Measurements from ENCODE around the gene DNAH17.

DNA sequence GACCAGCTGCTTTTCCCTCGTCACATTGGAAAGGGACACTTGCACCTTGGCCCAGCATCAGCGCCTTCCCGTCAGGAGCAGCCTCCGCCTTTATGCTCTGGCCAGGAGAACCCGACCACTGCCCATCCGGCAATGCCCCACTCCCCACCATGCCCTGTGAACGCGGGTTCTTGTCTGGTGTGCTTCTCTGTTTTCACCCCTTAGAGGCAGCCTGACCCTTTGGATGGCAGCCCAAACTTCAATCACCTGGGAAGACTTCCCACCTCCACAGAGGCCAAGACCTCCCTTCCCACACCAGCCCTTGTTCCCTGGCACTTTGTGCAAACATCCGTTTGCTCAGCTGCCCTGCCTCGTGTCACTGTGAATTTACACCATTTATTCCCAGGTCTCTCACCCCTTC lies 87.0 kb downstream of the DNAH17 start:
- TF ChIP-seq, protein P1, sequence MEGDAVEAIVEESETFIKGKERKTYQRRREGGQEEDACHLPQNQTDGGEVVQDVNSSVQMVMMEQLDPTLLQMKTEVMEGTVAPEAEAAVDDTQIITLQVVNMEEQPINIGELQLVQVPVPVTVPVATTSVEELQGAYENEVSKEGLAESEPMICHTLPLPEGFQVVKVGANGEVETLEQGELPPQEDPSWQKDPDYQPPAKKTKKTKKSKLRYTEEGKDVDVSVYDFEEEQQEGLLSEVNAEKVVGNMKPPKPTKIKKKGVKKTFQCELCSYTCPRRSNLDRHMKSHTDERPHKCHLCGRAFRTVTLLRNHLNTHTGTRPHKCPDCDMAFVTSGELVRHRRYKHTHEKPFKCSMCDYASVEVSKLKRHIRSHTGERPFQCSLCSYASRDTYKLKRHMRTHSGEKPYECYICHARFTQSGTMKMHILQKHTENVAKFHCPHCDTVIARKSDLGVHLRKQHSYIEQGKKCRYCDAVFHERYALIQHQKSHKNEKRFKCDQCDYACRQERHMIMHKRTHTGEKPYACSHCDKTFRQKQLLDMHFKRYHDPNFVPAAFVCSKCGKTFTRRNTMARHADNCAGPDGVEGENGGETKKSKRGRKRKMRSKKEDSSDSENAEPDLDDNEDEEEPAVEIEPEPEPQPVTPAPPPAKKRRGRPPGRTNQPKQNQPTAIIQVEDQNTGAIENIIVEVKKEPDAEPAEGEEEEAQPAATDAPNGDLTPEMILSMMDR (IDR thresholded peaks at IDR 0.05): no peak
- TF ChIP-seq POLR2A (IDR thresholded peaks at IDR 0.05): no peak

All from esophagus squamous epithelium (tissue), 4 donors.